NCI-H510A (cell line): ENCODE measurements around the gene BTF3.
"Not testable (repeated sequence)": the region's sequence is repeated elsewhere in the genome, so short reads cannot be mapped to it uniquely, and the experiment has no call there.

Experiments used
- DNase-seq: peaks from one replicate; lab custom pipeline; 2025; lab: John Stamatoyannopoulos, UW

Gene BTF3

GRCh38 chr5:73486119-73486899 is 11.9 kb upstream of the BTF3 start:
- DNase-seq: no peak

- not testable (repeated sequence) for DNase-seq
Observed at GRCh38 chr5:73487257-73487656, 11.0 kb upstream of the BTF3 start.

- no peak for DNase-seq
Observed at GRCh38 chr5:73487815-73488214, 10.4 kb upstream of the BTF3 start.

GRCh38 chr5:73488806-73489205 is 9.4 kb upstream of the BTF3 start:
- no peak for DNase-seq

DNA sequence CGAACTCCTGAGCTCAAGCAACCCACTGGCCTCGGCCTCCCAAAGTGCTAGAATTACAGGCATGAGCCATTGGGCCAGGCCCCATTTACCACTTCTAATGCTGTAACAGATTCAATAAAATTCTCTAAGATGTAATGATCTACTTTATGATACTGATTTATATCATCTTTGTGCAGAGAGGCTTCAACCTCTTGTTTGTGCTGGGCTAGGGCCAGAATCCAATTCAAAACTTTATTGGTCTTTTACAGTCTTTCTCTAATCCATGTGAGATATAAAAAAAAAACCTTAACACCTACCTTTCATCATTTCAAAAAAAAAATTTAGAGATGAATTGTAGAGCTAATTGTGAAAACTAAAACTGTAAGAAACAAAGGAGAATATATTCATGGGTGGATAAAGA is 8.2 kb upstream of the BTF3 start:
- no peak for DNase-seq

GRCh38 chr5:73491155-73491554 is 7.1 kb upstream of the BTF3 start:
- no peak for DNase-seq

DNA sequence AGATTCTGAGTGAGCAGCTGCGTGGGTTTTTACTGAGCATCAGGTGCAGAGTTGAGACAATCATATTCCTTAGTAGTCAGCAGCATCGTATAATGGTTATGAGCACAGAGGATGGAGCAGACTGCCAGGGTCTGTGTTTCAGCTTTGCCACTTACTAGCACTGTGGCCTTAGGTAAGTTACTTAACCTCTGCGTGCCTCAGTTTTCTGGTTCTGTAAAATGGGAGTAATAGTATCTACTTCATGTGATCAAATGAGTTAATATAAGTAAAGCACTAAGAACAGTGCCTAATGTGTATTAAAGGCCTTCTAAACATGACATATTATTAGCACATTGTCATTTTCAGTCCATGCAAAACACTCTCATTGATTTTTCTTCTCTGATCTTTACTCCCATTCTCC is 4.8 kb upstream of the BTF3 start:
- DNase-seq: no peak

DNA sequence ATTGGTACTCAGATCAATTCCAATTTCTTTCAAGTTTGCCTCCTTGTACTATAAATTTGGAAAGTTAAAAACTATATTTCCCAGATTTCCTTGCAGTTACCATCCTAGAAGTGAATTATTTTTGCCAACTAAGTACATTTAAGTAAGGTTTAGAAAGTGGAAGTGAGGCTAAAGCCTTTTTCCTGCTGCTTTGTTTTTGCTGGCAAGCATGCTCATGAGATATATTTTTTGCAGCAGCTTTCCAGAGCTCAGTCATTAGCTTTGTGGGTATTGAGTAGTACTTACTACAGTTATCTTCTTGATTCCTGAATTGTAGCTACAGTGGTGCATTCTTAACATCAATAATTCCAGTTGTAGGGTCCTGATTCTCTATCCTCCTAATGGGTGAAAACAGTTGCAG is 3.5 kb upstream of the BTF3 start:
- DNase-seq: no peak

- no peak for DNase-seq
Observed at GRCh38 chr5:73495772-73496335, 2.4 kb upstream of the BTF3 start.

DNA sequence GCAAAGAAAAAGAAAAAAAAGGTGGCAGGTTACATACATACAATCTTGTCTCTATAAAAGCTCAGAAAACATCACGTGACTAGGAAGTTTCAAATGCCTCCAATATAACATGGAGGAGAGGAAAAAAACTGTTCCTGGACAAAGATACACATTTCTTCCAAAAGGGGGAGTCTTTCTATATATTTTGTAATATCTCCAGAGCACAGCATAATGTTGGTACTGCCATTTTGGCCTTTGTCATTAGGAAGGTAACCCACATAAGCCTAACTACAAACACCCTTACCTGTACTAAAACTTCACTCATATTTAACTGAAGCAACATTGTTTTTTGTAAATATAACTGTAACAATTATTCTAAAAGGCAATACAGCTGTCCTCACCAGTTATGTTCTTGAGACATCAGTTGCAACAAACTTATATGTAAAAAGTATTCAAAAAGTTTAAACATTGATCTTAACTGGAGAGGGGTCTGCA is 1.2 kb upstream of the BTF3 start:
- peak; percentile 28 for DNase-seq

GRCh38 chr5:73497497-73498056 is 665 bp upstream of the BTF3 start:
- DNase-seq: no peak

- DNase-seq: no peak
Observed at GRCh38 chr5:73499187-73499586, 945 bp downstream of the BTF3 start.

DNA sequence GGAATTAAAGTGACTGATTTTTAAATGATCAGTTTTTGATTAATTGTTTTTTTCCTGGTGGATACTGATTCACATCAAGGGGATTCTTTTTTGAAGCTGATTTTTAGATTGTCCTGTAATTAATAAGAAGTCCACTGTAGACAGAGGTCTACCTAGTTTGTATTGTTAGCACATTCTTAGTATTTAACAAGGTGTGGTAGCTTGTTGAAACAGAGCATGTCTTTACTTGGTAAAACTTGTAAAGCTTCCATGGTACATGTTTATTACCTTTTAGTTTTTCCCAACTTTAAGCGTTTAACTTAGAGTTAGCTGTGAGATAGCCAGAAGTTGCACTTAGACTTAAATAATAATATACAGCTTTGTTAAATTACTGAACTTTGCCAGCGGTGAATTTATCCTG is 1.5 kb downstream of the BTF3 start:
- no peak for DNase-seq

- no peak for DNase-seq
Observed at GRCh38 chr5:73501406-73501805, 3.2 kb downstream of the BTF3 start.

- no peak for DNase-seq
Observed at GRCh38 chr5:73506459-73506955, 8.3 kb downstream of the BTF3 start.

- no peak for DNase-seq
Observed at GRCh38 chr5:73507062-73507461, 8.8 kb downstream of the BTF3 start.

GRCh38 chr5:73508521-73508920 is 10.3 kb downstream of the BTF3 start:
- DNase-seq: not testable (repeated sequence)

GRCh38 chr5:73513996-73514395 is 15.8 kb downstream of the BTF3 start:
- no peak for DNase-seq

DNA sequence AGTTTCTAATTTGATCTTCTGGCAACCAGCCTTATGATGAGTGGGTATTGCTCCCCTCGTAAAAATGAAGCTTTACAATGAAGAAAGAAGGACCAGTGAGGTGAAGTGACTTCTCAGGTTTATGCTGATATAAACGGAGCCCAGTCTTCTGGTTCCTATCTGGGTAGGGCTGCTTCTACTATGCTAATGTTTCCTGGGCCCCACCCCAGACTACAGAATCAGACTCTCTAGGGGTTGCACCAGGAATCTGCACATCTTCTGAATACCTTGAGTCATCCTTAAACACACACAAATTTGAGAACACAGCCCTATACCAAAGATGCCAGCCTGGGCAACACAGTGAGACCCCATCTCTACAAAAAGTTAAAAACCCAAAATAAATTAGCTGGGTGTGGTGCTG is 16.2 kb downstream of the BTF3 start:
- no peak for DNase-seq

DNA sequence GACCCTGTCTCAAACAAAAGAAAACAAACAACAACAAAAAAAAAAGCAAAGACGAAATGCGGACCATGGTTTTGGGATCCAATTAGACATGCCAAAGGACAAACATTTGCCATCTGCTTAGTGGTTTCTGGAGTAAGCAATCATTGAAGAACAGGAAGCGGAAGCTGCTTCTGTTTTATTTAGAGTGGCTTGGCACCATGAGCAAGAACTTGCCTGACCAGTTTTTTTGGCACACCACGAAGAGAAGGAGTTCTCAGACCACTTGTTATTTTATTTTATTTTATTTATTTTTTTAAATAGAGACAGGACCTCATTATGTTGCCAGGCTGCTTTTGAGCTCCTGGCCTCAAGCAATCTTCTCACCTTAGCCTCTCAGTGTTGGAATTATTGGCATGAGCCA is 17.0 kb downstream of the BTF3 start:
- peak; percentile 58 for DNase-seq

DNA sequence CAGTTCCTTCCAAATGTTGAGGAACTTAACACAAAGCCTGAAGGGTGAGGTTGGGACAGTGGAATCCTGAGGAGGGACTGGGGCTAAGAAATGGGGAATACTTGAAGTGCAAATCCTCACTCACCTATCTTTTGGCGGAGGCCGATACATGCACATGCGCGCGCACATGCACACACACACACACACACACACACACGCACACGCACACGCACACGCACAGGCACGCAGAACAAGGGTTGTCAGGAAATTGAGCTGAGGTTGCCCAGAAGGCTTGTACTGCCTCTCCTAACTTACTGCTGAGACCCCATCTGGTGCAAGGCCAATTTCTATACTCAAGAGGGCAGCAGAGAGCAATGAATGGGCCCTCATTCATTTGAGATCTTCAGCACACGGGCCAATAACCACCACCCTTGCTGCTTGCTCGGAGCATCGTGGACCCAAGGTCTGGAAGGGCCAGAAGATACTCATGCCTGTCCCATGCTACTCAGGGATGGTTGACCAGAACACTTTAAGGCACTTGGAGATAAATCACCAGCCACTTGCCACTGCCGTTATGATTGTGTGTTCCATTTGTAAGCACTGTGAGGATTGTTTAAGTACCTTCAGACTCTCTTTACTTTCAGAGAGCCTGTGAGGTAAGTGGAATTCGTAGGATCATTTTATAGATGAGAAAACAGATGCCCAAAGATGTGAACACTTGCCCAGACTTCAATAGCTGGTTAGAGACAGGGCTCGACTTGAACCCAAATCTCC is 21.5 kb downstream of the BTF3 start:
- DNase-seq: peak; percentile 40

- DNase-seq: no peak
Observed at GRCh38 chr5:73522989-73523388, 24.7 kb downstream of the BTF3 start.

DNA sequence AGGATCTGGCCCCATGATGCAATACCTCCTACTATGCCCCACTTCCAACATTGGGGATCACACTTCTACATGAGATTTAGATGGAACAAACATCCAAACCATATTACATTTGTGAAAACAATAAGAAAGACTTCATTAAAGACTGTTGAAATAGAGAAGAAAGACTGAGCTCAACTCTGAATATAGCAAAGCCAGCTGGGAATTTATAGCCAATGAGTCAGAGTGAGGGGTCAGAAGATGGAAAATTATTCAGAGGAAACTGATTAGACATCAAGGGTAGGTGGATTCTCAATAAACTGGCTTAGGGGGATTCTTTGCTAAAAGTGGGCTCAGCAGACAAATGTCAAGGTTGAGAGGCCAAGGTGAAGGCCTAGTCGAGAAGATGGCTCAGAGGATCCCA is 25.6 kb downstream of the BTF3 start:
- DNase-seq: no peak
